H1 (cell line): ENCODE data around the gene ABHD13. TPM values are rescaled to one million over a fixed set of nuclear protein-coding genes. Genes with fewer than 3 reads are reported as not detected.

Experiments
- CTCF ChIA-PET: fragments of 300-600 bp; sonication (Branson Sonifier 250); formaldehyde crosslinking; loops from one replicate; lab custom pipeline; 2021; ENCODE audit not compliant: partially characterized antibody; lab: Charles Lee
- POLR2A ChIA-PET: fragments of 300-600 bp; sonication (Branson Sonifier 250); formaldehyde crosslinking; loops from one replicate; lab custom pipeline; 2021; ENCODE audit warnings: inconsistent platforms; ENCODE audit not compliant: partially characterized antibody; lab: Charles Lee
- DNase-seq, 2 experiments: peaks; one replicate each; pipeline versions ENCODE4 v3.0.0 to v3.0.0-alpha.2; 2010 to 2022; ENCODE audit warnings: low spot score in 2 of 2, low read depth in 1 of 2, mixed read lengths in 1 of 2
- FAIRE-seq: peaks from 2 replicates; lab custom pipeline; 2011; peaks lifted over from hg19 to GRCh38; lab: Jason Lieb, UNC
- H2AFZ ChIP-seq: 2 replicates; pipeline ENCODE4 v1.8.1; 2012; ENCODE audit warnings: low read length, inconsistent platforms
- H2AK5ac ChIP-seq: 2 replicates; pipeline ENCODE4 v1.6.1; 2013; ENCODE audit warnings: low read depth, low read length
- H2BK120ac ChIP-seq: replicated peaks from 2 replicates; pipeline ENCODE3; 2013; ENCODE audit warnings: low read depth, low read length, inconsistent platforms
- H2BK12ac ChIP-seq: 2 replicates; pipeline ENCODE4 v1.6.1; 2013; ENCODE audit warnings: low read depth, low read length
- H2BK15ac ChIP-seq: 2 replicates; pipeline ENCODE4 v1.6.1; 2013; ENCODE audit warnings: low read length
- H2BK20ac ChIP-seq: 2 replicates; pipeline ENCODE4 v1.6.1; 2013; ENCODE audit warnings: low read length
- H2BK5ac ChIP-seq: 2 replicates; pipeline ENCODE4 v1.6.1; 2013; ENCODE audit warnings: low read depth, low read length
- H3K14ac ChIP-seq: 2 replicates; pipeline ENCODE4 v1.6.1; 2013; ENCODE audit warnings: inconsistent platforms; ENCODE audit not compliant: insufficient read length
- H3K18ac ChIP-seq: 2 replicates; pipeline ENCODE4 v1.6.1; 2013; ENCODE audit warnings: low read length; ENCODE audit errors: extremely low read depth
- H3K23ac ChIP-seq: 2 replicates; pipeline ENCODE4 v1.6.1; 2013; ENCODE audit warnings: inconsistent platforms; ENCODE audit not compliant: insufficient read length
- H3K23me2 ChIP-seq: 2 replicates; pipeline ENCODE4 v1.6.1; 2013; ENCODE audit warnings: low read depth, low read length
- H3K27ac ChIP-seq: 2 replicates; pipeline ENCODE4 v1.6.1; 2011; ENCODE audit warnings: low read depth, low read length, inconsistent platforms
- H3K27me3 ChIP-seq, 4 experiments: replicated peaks in 1 of 4; 1 replicate in 1 of 4; 2 replicates in 3 of 4; pipeline versions ENCODE4 v1.6.1 to v1.8.1; 2011 to 2013; ENCODE audit warnings: low read length in 3 of 4, mild to moderate bottlenecking in 3 of 4, inconsistent platforms in 2 of 4, mixed read lengths in 2 of 4, moderate library complexity in 1 of 4; ENCODE audit not compliant: control insufficient read depth in 3 of 4, insufficient read depth in 3 of 4; ENCODE audit errors: extremely low read depth in 1 of 4
- H3K36me3 ChIP-seq, 4 experiments: 2 replicates each; pipeline versions ENCODE4 v1.6.1 to v1.8.1; 2011 to 2013; ENCODE audit warnings: mild to moderate bottlenecking in 4 of 4, low read length in 3 of 4, moderate library complexity in 2 of 4, control low read depth in 1 of 4, inconsistent platforms in 1 of 4; ENCODE audit not compliant: insufficient read depth in 4 of 4, control insufficient read depth in 2 of 4
- H3K4ac ChIP-seq: replicated peaks from 2 replicates; pipeline ENCODE3; 2013; ENCODE audit warnings: low read length, low read depth, mixed read lengths, inconsistent platforms; ENCODE audit not compliant: insufficient read length
- H3K4me1 ChIP-seq, 4 experiments: replicated peaks in 1 of 4; 1 replicate in 1 of 4; 2 replicates in 3 of 4; pipeline versions ENCODE4 v1.6.1 to v1.8.1; 2011 to 2013; ENCODE audit warnings: low read length in 3 of 4, inconsistent platforms in 2 of 4, mixed read lengths in 1 of 4; ENCODE audit not compliant: insufficient read depth in 4 of 4, control insufficient read depth in 3 of 4
- H3K4me2 ChIP-seq, 2 experiments: 2 replicates each; pipeline versions ENCODE4 v1.6.1 to v1.8.1; 2011 to 2013; ENCODE audit warnings: low read depth in 2 of 2, low read length in 2 of 2, control low read depth in 1 of 2, inconsistent platforms in 1 of 2, mild to moderate bottlenecking in 1 of 2; ENCODE audit not compliant: insufficient read depth in 1 of 2
- H3K4me3 ChIP-seq, 4 experiments: fragments of 200-600, 300-600 bp in 1 of 4; sonication (generic), shearing (Covaris generic), sonication (Bioruptor Twin) in 1 of 4; 2 replicates each; pipeline versions ENCODE4 v1.5.1 to v1.8.1; 2011 to 2016; ENCODE audit warnings: low read length in 4 of 4, low read depth in 3 of 4, control low read depth in 2 of 4, inconsistent platforms in 2 of 4, mild to moderate bottlenecking in 2 of 4, mixed read lengths in 1 of 4, moderate library complexity in 1 of 4; ENCODE audit not compliant: insufficient read depth in 2 of 4; ENCODE audit errors: extremely low read depth in 1 of 4
- H3K56ac ChIP-seq: replicated peaks from 2 replicates; pipeline ENCODE3; 2013; ENCODE audit warnings: low read depth, mild to moderate bottlenecking, mixed read lengths, low read length, inconsistent platforms; ENCODE audit not compliant: insufficient read length
- H3K79me1 ChIP-seq: 2 replicates; pipeline ENCODE4 v1.6.1; 2013; ENCODE audit warnings: low read depth, low read length, control low read depth
- H3K79me2 ChIP-seq, 2 experiments: 2 replicates each; pipeline versions ENCODE4 v1.6.1 to v1.8.1; 2012 to 2013; ENCODE audit warnings: low read length in 2 of 2, mild to moderate bottlenecking in 2 of 2, inconsistent platforms in 1 of 2; ENCODE audit not compliant: insufficient read depth in 2 of 2, control insufficient read depth in 1 of 2
- H3K9ac ChIP-seq, 4 experiments: replicated peaks in 1 of 4; 1 replicate in 1 of 4; 2 replicates in 3 of 4; pipeline versions ENCODE4 v1.6.1 to v1.8.1; 2011 to 2013; ENCODE audit warnings: low read depth in 3 of 4, low read length in 3 of 4, control low read depth in 2 of 4, mild to moderate bottlenecking in 2 of 4, moderate library complexity in 2 of 4, inconsistent platforms in 1 of 4; ENCODE audit errors: extremely low read depth in 1 of 4
- H3K9me3 ChIP-seq, 2 experiments: 2 replicates each; pipeline versions ENCODE4 v1.6.1 to v1.8.1; 2012 to 2013; ENCODE audit warnings: mild to moderate bottlenecking in 2 of 2, moderate library complexity in 2 of 2, control low read depth in 1 of 2, inconsistent platforms in 1 of 2, low read depth in 1 of 2, low read length in 1 of 2, mixed read lengths in 1 of 2; ENCODE audit not compliant: insufficient read depth in 2 of 2
- H4K20me1 ChIP-seq, 2 experiments: replicated peaks in 1 of 2; 2 replicates each; pipeline versions ENCODE3 to v1.8.1; 2011 to 2013; ENCODE audit warnings: inconsistent platforms in 2 of 2, low read length in 2 of 2, mild to moderate bottlenecking in 1 of 2; ENCODE audit not compliant: insufficient read depth in 2 of 2, control insufficient read depth in 1 of 2
- H4K5ac ChIP-seq: 2 replicates; pipeline ENCODE4 v1.6.1; 2013; ENCODE audit warnings: low read length, low read depth, mixed read lengths, inconsistent platforms; ENCODE audit not compliant: insufficient read length
- H4K8ac ChIP-seq: 2 replicates; pipeline ENCODE4 v1.8.0; 2013; ENCODE audit warnings: mild to moderate bottlenecking, moderate library complexity, low read length, inconsistent platforms; ENCODE audit not compliant: insufficient read depth; ENCODE audit errors: extremely low read depth
- H4K91ac ChIP-seq: replicated peaks from 2 replicates; pipeline ENCODE3; 2013; ENCODE audit warnings: low read length, mixed read lengths, inconsistent platforms; ENCODE audit not compliant: insufficient read length
- SP1 ChIP-seq: IDR thresholded peaks from 2 replicates; pipeline ENCODE4 v1.6.1; 2011; ENCODE audit warnings: low read depth, low read length
- YY1 ChIP-seq: IDR thresholded peaks from 2 replicates; pipeline ENCODE4 v1.6.1; 2011; ENCODE audit warnings: low read depth, mild to moderate bottlenecking, low read length
- WGBS, 2 experiments: shearing (Covaris generic) in 1 of 2; methylation state at CpG; one replicate each; pipeline versions ENCODE4 v1.1.6 to v1.1.7; 2013 to 2015; ENCODE audit warnings: low lambda C conversion rate in 2 of 2, mixed read lengths in 2 of 2, inconsistent platforms in 1 of 2, low coverage in 1 of 2, missing lambda C conversion rate in 1 of 2; ENCODE audit not compliant: insufficient replicate concordance in 2 of 2, insufficient coverage in 1 of 2, insufficient read length in 1 of 2; ENCODE audit errors: extremely low coverage in 1 of 2, missing lambda C conversion rate in 1 of 2; 5-methylcytosine and 5-hydroxymethylcytosine counted together
- polyA plus RNA-seq, 7 experiments: library from polyadenylated mRNA; depleted of rRNA in 3 of 7; stranded (reverse) in 5 of 7; unstranded in 2 of 7; fragments of >200 nt in 5 of 7; fragments of 200-250 nt in 2 of 7; gene quantifications; 1 replicate in 5 of 7; 2 replicates in 1 of 7; 4 replicates in 1 of 7; pipeline versions ENCODE4 v1.2.1 to v1.2.3, GENCODE V29; 2011 to 2013; ENCODE audit warnings: missing spikeins in 2 of 7, mixed read lengths in 2 of 7
- total RNA-seq: library from RNA; stranded (reverse); fragmentation: NEBNext Ultra II Directional; extraction: Animal tissue kit (Norgen Biotek cat#: 25700); gene quantifications from 2 replicates; pipeline ENCODE4 v1.2.1, GENCODE V29; 2021

ABHD13 gene
- total and polyA plus RNA-seq, 2 of the 8 experiments (the other 6 are each of a cell fraction or from before 2014, with no cell fraction given) = 3.5 to 6.6 TPM

DNA sequence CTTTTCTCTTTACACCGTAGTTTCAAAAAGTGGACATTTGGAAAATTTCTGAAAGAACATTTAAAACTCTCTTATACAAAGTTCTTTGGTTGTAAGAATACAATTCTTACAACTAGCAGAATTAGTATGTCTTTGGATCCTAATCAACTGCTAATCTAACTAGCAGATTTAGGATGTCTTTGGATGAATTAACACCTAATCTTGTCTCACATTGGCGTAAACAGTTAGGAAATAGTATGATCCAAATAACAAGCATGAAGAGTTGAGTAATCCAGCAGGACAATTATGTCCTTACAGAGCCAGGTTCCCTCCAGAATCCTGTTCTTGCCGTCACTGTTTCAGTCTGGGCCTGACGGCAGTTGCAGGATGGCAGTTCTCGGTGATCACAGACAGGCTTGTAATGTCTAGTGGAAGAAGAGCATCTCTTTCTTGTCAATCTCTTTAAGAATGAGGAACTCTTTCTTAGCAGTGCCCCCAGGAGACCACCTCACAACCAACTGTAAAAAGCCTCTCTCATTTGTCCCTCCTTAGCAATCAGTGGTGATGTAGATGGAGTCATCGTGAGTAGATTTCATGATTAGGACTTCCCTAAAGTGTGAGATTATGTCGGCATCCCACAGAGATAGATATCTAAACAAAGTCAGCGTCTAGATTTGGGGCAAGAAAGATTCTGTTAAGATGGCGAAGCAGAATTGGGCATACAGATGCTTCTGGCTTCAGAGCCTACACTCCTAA is 45.6 kb downstream of the ABHD13 start:
- Histone ChIP-seq H4K8ac (no peak overlapping the region), H2BK15ac (no peak overlapping the region), H4K5ac (no peak overlapping the region), H2BK20ac (no peak overlapping the region), H2AK5ac (no peak overlapping the region), H2BK12ac (no peak overlapping the region), H3K14ac (no peak overlapping the region), H3K56ac (no peak overlapping the region), H3K4me2 (no peak overlapping the region), H3K4me3 (no peak overlapping the region), H3K18ac (no peak overlapping the region), H3K27ac (no peak overlapping the region), H3K4me1 (no peaks in the 10 kb centered on the region), H3K9ac (no peak overlapping the region), H3K4ac (no peak overlapping the region), H3K79me1 (no peaks in the 10 kb centered on the region), H3K23ac (no peak overlapping the region), H2BK5ac (no peak overlapping the region), H3K27me3 (no peaks in the 10 kb centered on the region), H2BK120ac (no peak overlapping the region), H3K9me3 (no peaks in the 10 kb centered on the region), H2AFZ (no peak overlapping the region), H3K23me2 (no peaks in the 10 kb centered on the region), H3K36me3 (no peaks in the 10 kb centered on the region), H4K20me1 (no peaks in the 10 kb centered on the region), H3K79me2 (no peaks in the 10 kb centered on the region), H4K91ac (no peak overlapping the region)
- FAIRE-seq (no peak), DNase-seq (no peak)
- 88% methylated on average over 9 of the region's 9 CpGs; no CpG with 5 or more reads in 1 of the 2 experiments for WGBS, 2 experiments
- POLR2A ChIA-PET = no interaction called here
- CTCF ChIA-PET = no interaction called here
- TF ChIP-seq SP1 (no peak), YY1 (no peak)
